HuH-7.5 (cell line): ENCODE measurements around the gene ACER1.
A peak's percentile ranks its signal among the peaks of the same experiment; 100 is the strongest.
"Not testable (repeated sequence)": the region's sequence is repeated elsewhere in the genome, so short reads cannot be mapped to it uniquely, and the experiment has no call there.

ENCODE experiments used
- DNase-seq: peaks from one replicate; pipeline ENCODE4 v3.0.0; 2011; ENCODE audit warnings: low spot score

ACER1 gene

GRCh38 chr19:6287269-6287885, 46.0 kb downstream of the ACER1 start:
- DNase-seq: no peak

GRCh38 chr19:6286676-6287075, 46.7 kb downstream of the ACER1 start:
- no peak for DNase-seq

- DNase-seq: not testable (repeated sequence)
Measured at GRCh38 chr19:6282393-6282792, 51.0 kb downstream of the ACER1 start.

- peak; percentile 100 for DNase-seq
Measured at GRCh38 chr19:6279931-6280591, 53.4 kb downstream of the ACER1 start, which contains the start of gene MLLT1. Gene MLLT1, minus strand, starts transcription at chr19:6279975. Its CDS starts 191 bp downstream, at chr19:6279784.

GRCh38 chr19:6279620-6279930, 53.8 kb downstream of the ACER1 start:
- peak; percentile 64 for DNase-seq

- peak; percentile 61 for DNase-seq
Measured at GRCh38 chr19:6278740-6279619, 54.4 kb downstream of the ACER1 start.

- no peak for DNase-seq
Measured at GRCh38 chr19:6278051-6278450, 55.4 kb downstream of the ACER1 start.

GRCh38 chr19:6276447-6276846, 57.0 kb downstream of the ACER1 start:
- DNase-seq: no peak

- DNase-seq: no peak
Measured at GRCh38 chr19:6275170-6275744, 58.2 kb downstream of the ACER1 start.

- no peak for DNase-seq
Measured at GRCh38 chr19:6274756-6275155, 58.7 kb downstream of the ACER1 start.

- DNase-seq: no peak
Measured at GRCh38 chr19:6273701-6274601, 59.5 kb downstream of the ACER1 start.

GRCh38 chr19:6272913-6273600, 60.4 kb downstream of the ACER1 start:
- no peak for DNase-seq

GRCh38 chr19:6272411-6272791, 61.0 kb downstream of the ACER1 start:
- DNase-seq: no peak

GRCh38 chr19:6271721-6272410, 61.5 kb downstream of the ACER1 start:
- DNase-seq: no peak

GRCh38 chr19:6271251-6271650, 62.2 kb downstream of the ACER1 start:
- no peak for DNase-seq

GRCh38 chr19:6270822-6271221, 62.6 kb downstream of the ACER1 start:
- no peak for DNase-seq

GRCh38 chr19:6270076-6270745, 63.2 kb downstream of the ACER1 start:
- DNase-seq: no peak

- DNase-seq: no peak
Measured at GRCh38 chr19:6269101-6269886, 64.1 kb downstream of the ACER1 start.

- no peak for DNase-seq
Measured at GRCh38 chr19:6268382-6268771, 65.0 kb downstream of the ACER1 start.
